ENCODE results near the gene SMIM23.

DNA sequence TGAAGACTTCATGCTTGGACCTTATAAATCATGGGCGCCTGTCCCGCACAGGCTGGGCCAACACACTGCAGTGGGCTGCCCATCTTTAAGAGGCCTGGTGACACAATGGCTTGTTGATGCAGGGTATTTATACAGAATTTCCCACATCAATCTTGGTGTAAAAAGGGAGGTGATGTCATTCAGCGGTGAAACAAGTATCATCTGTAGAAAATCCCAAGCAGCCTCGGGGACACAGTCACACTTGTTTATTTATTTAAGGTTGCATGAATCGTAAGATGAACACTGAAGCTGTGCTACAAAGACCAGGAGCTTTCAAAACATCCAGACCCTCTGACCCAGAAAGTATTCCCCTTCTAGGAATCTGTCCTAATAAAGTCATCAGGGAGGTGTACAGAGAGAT lies 40.5 kb downstream of the SMIM23 start:
- TF ChIP-seq SUZ12 (IDR thresholded peaks at IDR 0.05; ENCODE audit: extremely low read depth, insufficient read depth, insufficient read length): no peak
- TF ChIP-seq ZNF274 (IDR thresholded peaks at IDR 0.05; ENCODE audit: low read depth, low read length): no peak
- no peak for TF ChIP-seq YY1 (IDR thresholded peaks at IDR 0.05; ENCODE audit: insufficient read depth, insufficient read length)

Measured in NT2/D1 (cell line).